Embryonic facial prominence (tissue), 1 donor: Measurements from ENCODE around the gene AP4S1.
"Not testable (repeated sequence)": the region's sequence is repeated elsewhere in the genome, so short reads cannot be mapped to it uniquely, and the experiment has no call there.

Experiments
- DNase-seq: peaks from one replicate; pipeline ENCODE4 v3.0.0-alpha.2; 2016; ENCODE audit errors: extremely low spot score

The AP4S1 gene

GRCh38 chr14:31025367-31026076, at the start of gene AP4S1:
AP4S1 (plus strand) TSS chr14:31025649; CDS start chr14:31066197, 40,548 bp downstream.
- DNase-seq = peak; percentile 27

- no peak for DNase-seq
Measured at GRCh38 chr14:30977752-30978151, 47.7 kb upstream of the AP4S1 start.

- DNase-seq = not testable (repeated sequence)
Measured at GRCh38 chr14:30980106-30980704, 45.2 kb upstream of the AP4S1 start.

GRCh38 chr14:30980980-30981379, 44.5 kb upstream of the AP4S1 start:
- no peak for DNase-seq

GRCh38 chr14:30982533-30982932, 42.9 kb upstream of the AP4S1 start:
- no peak for DNase-seq

- no peak for DNase-seq
Measured at GRCh38 chr14:30983858-30984257, 41.6 kb upstream of the AP4S1 start.

- no peak for DNase-seq
Measured at GRCh38 chr14:30985796-30986195, 39.7 kb upstream of the AP4S1 start.

GRCh38 chr14:30988509-30988908, 36.9 kb upstream of the AP4S1 start:
- no peak for DNase-seq

- DNase-seq = no peak
Measured at GRCh38 chr14:30990770-30991169, 34.7 kb upstream of the AP4S1 start.

GRCh38 chr14:30991408-30991807, 34.0 kb upstream of the AP4S1 start:
- DNase-seq = no peak

GRCh38 chr14:30993071-30993470, 32.4 kb upstream of the AP4S1 start:
- no peak for DNase-seq

- DNase-seq = no peak
Measured at GRCh38 chr14:30994681-30995620, 30.5 kb upstream of the AP4S1 start.

GRCh38 chr14:30995689-30996088, 29.8 kb upstream of the AP4S1 start:
- DNase-seq = no peak

GRCh38 chr14:30996892-30997659, 28.4 kb upstream of the AP4S1 start:
- no peak for DNase-seq

GRCh38 chr14:30998100-30998706, 27.2 kb upstream of the AP4S1 start:
- DNase-seq = no peak

- DNase-seq = no peak
Measured at GRCh38 chr14:30999038-30999773, 26.2 kb upstream of the AP4S1 start.

GRCh38 chr14:31000629-31001338, 24.7 kb upstream of the AP4S1 start:
- no peak for DNase-seq

- DNase-seq = no peak
Measured at GRCh38 chr14:31001339-31001658, 24.1 kb upstream of the AP4S1 start.

- no peak for DNase-seq
Measured at GRCh38 chr14:31003284-31003683, 22.2 kb upstream of the AP4S1 start.

GRCh38 chr14:31004007-31004406, 21.4 kb upstream of the AP4S1 start:
- not testable (repeated sequence) for DNase-seq
